Astrocyte (in vitro differentiated cells and primary cell): ENCODE results near the gene TOMM22.

Experiments
- CTCF ChIP-seq: IDR thresholded peaks from 2 replicates; pipeline ENCODE4 v1.5.1; 2011; ENCODE audit warnings: low read depth, mild to moderate bottlenecking, inconsistent platforms, low read length, moderate library complexity; ENCODE audit not compliant: insufficient read depth
- EZH2 ChIP-seq: IDR thresholded peaks from 2 replicates; pipeline ENCODE4 v1.6.1; 2012; ENCODE audit warnings: mild to moderate bottlenecking, low read length, inconsistent platforms; ENCODE audit not compliant: insufficient read depth

DNA sequence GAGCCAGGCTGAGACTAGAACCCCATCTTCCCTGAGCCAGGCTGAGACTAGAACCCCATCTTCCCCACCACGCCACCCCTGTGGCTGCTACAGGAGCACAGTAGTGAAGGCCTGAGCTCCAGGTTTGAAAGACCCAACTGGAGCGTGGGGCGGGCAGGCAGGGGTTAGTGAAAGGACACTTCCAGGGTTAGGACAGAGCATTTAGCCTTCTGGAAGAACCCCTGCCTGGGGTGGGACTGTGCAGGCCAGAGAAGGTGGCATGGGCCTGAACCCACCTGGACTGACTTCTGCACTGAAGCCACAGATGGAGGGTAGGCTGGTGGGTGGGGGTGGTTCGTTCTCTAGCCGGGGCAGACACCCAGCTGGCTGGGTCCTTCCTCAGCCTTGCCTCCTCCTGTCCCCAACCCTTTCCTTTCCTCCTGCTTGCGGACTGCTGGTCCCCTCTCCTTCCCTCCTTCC is 50.0 kb downstream of the TOMM22 start:
- TF ChIP-seq EZH2 (no peak), CTCF (no peak)
